Melanocyte of skin (primary cell): ENCODE measurements around the gene SPANXC. TPM values are rescaled to one million over a fixed set of nuclear protein-coding genes. Genes with fewer than 3 reads are reported as not detected.

Experiments used
- total RNA-seq, 2 donors: library from RNA; depleted of rRNA; stranded (reverse); fragments of >200 nt; gene quantifications; 2 replicates each; pipeline ENCODE4 v1.2.3, GENCODE V29; 2012

SPANXC gene
- total RNA-seq, result not detected

GRCh38 chrX:141242417-141242816, at the start of gene SPANXC:
SPANXC (minus strand) TSS chrX:141242517; CDS start chrX:141242457, 60 bp downstream.

Other genes with a start within 250 kb of the SPANXC start
- gene SPANXB1, start 239.9 kb downstream of the SPANXC start, total RNA-seq, result not detected
- gene LDOC1, start 65.4 kb downstream of the SPANXC start, total RNA-seq, result 1 to 10 TPM; 2.4 to 3.3 TPM